ENCODE measurements around the gene MYOCD.

GRCh38 chr17:12730421-12730820 lies 64.7 kb downstream of the MYOCD start:
- no peak for TF ChIP-seq CTBP1 (IDR thresholded peaks at IDR 0.05; ENCODE audit: borderline replicate concordance)
- TF ChIP-seq FOXM1 (IDR thresholded peaks at IDR 0.05; ENCODE audit: borderline replicate concordance), result no peak
- no peak for TF ChIP-seq ELF4 (IDR thresholded peaks at IDR 0.05)
- TF ChIP-seq ZNF384 (IDR thresholded peaks at IDR 0.05), result no peak
- no peak for TF ChIP-seq SP1 (IDR thresholded peaks at IDR 0.05)
- TF ChIP-seq FOXK2 (IDR thresholded peaks at IDR 0.05), result no peak
- no peak for TF ChIP-seq ARNT (IDR thresholded peaks at IDR 0.05)
- no peak for TF ChIP-seq TARDBP (IDR thresholded peaks at IDR 0.05)
- no peak for TF ChIP-seq FOXA1 (IDR thresholded peaks at IDR 0.05)
- no peak for TF ChIP-seq L3MBTL2 (conservative IDR thresholded peaks at IDR 0.05)
